SU-DHL-6 (cell line): ENCODE data around the gene PRR12.
A peak's percentile ranks its signal among the peaks of the same experiment; 100 is the strongest.

Experiments
- H2AFZ ChIP-seq: fragments of 200-600 bp; sonication (generic); 2 replicates; pipeline ENCODE4 v1.6.1; 2014; ENCODE audit warnings: low read depth, mild to moderate bottlenecking, moderate library complexity, mixed read lengths, antibody characterized with exemption, low read length; ENCODE audit not compliant: severe bottlenecking
- H3F3A ChIP-seq: fragments of 200-600 bp; shearing (Covaris generic); 2 replicates; pipeline ENCODE4 v1.6.0; 2016; ENCODE audit warnings: antibody characterized with exemption, mild to moderate bottlenecking; ENCODE audit not compliant: insufficient read depth
- H3K27ac ChIP-seq: fragments of 200-600 bp; sonication (generic); 2 replicates; pipeline ENCODE4 v1.5.1; 2016; ENCODE audit warnings: low read depth, mild to moderate bottlenecking, low read length, moderate library complexity, mixed read lengths
- H3K27me3 ChIP-seq: fragments of 200-600 bp; sonication (generic), shearing (Covaris generic); 2 replicates; pipeline ENCODE4 v1.6.0; 2014; ENCODE audit warnings: mild to moderate bottlenecking, low read length
- H3K36me3 ChIP-seq: fragments of 200-600 bp; sonication (generic); 2 replicates; pipeline ENCODE4 v1.6.1; 2014; ENCODE audit warnings: mild to moderate bottlenecking, low read length, mixed read lengths
- H3K4me2 ChIP-seq: fragments of 300-600, 200-600 bp; shearing (Covaris generic), sonication (generic); 2 replicates; pipeline ENCODE4 v1.6.0; 2014; ENCODE audit warnings: low read length, low read depth, mild to moderate bottlenecking; ENCODE audit not compliant: poor library complexity, severe bottlenecking
- H3K4me3 ChIP-seq: fragments of 200-600 bp; sonication (generic); 2 replicates; pipeline ENCODE4 v1.5.1; 2014; ENCODE audit warnings: antibody characterized with exemption, low read length, mild to moderate bottlenecking, mixed read lengths; ENCODE audit not compliant: insufficient read depth, poor library complexity, severe bottlenecking
- H3K79me2 ChIP-seq: fragments of 200-600 bp; sonication (generic); 2 replicates; pipeline ENCODE4 v1.6.1; 2014; ENCODE audit warnings: mild to moderate bottlenecking, low read length, moderate library complexity; ENCODE audit not compliant: insufficient read depth
- H3K9ac ChIP-seq: fragments of 200-600 bp; sonication (generic); 2 replicates; pipeline ENCODE4 v1.7.0; 2014; ENCODE audit warnings: mild to moderate bottlenecking, low read length
- H3K9me2 ChIP-seq: fragments of 200-600 bp; sonication (generic); replicated peaks from 2 replicates; pipeline ENCODE4 v1.6.1; 2014; ENCODE audit warnings: low read length; ENCODE audit not compliant: insufficient read depth
- H3K9me3 ChIP-seq: fragments of 200-600 bp; sonication (generic); 2 replicates; pipeline ENCODE4 v1.6.1; 2014; ENCODE audit warnings: low read length, mixed read lengths; ENCODE audit not compliant: insufficient read depth
- H4K20me1 ChIP-seq: fragments of 200-600 bp; sonication (generic); 2 replicates; pipeline ENCODE4 v1.6.1; 2014; ENCODE audit warnings: low read depth, mild to moderate bottlenecking, antibody characterized with exemption, low read length, moderate library complexity, mixed read lengths
- CTCF ChIP-seq: fragments of 200-600 bp; sonication (generic); IDR thresholded peaks from one replicate; pipeline ENCODE4 v1.5.1; 2017; ENCODE audit warnings: antibody characterized with exemption, mild to moderate bottlenecking, low read length, moderate library complexity; ENCODE audit not compliant: insufficient read depth, poor library complexity, severe bottlenecking
- EZH2phosphoT487 ChIP-seq: fragments of 200-600 bp; sonication (generic), shearing (Covaris generic); conservative IDR thresholded peaks from 2 replicates; pipeline ENCODE4 v1.6.1; 2018; ENCODE audit warnings: mild to moderate bottlenecking, antibody characterized with exemption, low read length, moderate library complexity, mixed read lengths

PRR12 gene

GRCh38 chr19:49672131-49672919 is 81.3 kb downstream of the PRR12 start:
- no peaks in the 10 kb centered on the region for H3K9me2 ChIP-seq
- no peaks in the 10 kb centered on the region for H3K9me3 ChIP-seq
- no peaks in the 10 kb centered on the region for H4K20me1 ChIP-seq
- no peaks in the 10 kb centered on the region for H3K36me3 ChIP-seq
- H3K9ac ChIP-seq, result peak overlapping the region; percentile 33; the same call in 1 of the 2 replicates
- peaks cover 7% of the 10 kb centered on the region for H3K79me2 ChIP-seq
- H3K4me3 ChIP-seq, result no peak overlapping the region
- peak overlapping the region; percentile 40 for H3K4me2 ChIP-seq
- H2AFZ ChIP-seq, result no peak overlapping the region
- peak overlapping the region; percentile 59 for H3K27ac ChIP-seq
- H3F3A ChIP-seq, result peaks cover 25% of the 10 kb centered on the region
- TF ChIP-seq CTCF, result peak; percentile 98
- TF ChIP-seq EZH2phosphoT487, result no peak
- no peaks in the 10 kb centered on the region for H3K27me3 ChIP-seq
